HL-60 (cell line): Measurements from ENCODE around the gene TP53BP1.

Experiments used
- DNase-seq, 2 experiments: peaks; one replicate each; pipeline ENCODE4 v3.0.0-alpha.2; 2010 to 2020; ENCODE audit warnings: low read depth in 1 of 2, low spot score in 1 of 2
- H3K27ac ChIP-seq: fragments of 250-450 bp; sonication (Bioruptor Pico); replicated peaks from 2 replicates; pipeline ENCODE4 v1.5.1; 2020; ENCODE audit warnings: mild to moderate bottlenecking, moderate library complexity
- H3K27me3 ChIP-seq: fragments of 250-450 bp; sonication (Bioruptor Pico); 2 replicates; pipeline ENCODE4 v1.5.1; 2021; ENCODE audit warnings: mild to moderate bottlenecking, moderate library complexity; ENCODE audit not compliant: insufficient read depth, poor library complexity, severe bottlenecking
- H3K4me3 ChIP-seq: replicated peaks from 2 replicates; pipeline ENCODE4 v1.5.1; 2011; ENCODE audit warnings: mild to moderate bottlenecking, control low read depth, low read length; ENCODE audit not compliant: insufficient read depth
- CTCF ChIP-seq: IDR thresholded peaks from one replicate; pipeline ENCODE4 v1.5.1; 2011; ENCODE audit warnings: low read length, control low read depth, inconsistent platforms; ENCODE audit not compliant: insufficient read depth
- GABPA ChIP-seq: IDR thresholded peaks from 2 replicates; pipeline ENCODE4 v1.6.1; 2012; ENCODE audit warnings: low read depth
- POLR2AphosphoS5 ChIP-seq: IDR thresholded peaks from 2 replicates; pipeline ENCODE4 v1.6.1; 2012; ENCODE audit warnings: low read depth
- REST ChIP-seq: IDR thresholded peaks from 2 replicates; pipeline ENCODE4 v1.6.1; 2012; ENCODE audit warnings: low read depth; ENCODE audit not compliant: insufficient replicate concordance
- SPI1 ChIP-seq: IDR thresholded peaks from 2 replicates; pipeline ENCODE4 v1.6.1; 2012; ENCODE audit warnings: low read depth, mild to moderate bottlenecking, borderline replicate concordance

Gene TP53BP1

GRCh38 chr15:43510200-43511011, 17.4 kb upstream of the TP53BP1 start:
- Histone ChIP-seq H3K27me3 (no peaks in the 10 kb centered on the region), H3K27ac (peak overlapping the region; percentile 63), H3K4me3 (peak overlapping the region; percentile 82)
- TF ChIP-seq CTCF (peak; percentile 1), SPI1 (0 out of 2 replicates have a peak, but pooled peaks have one; percentile 6), GABPA (no peak), POLR2AphosphoS5 (peak; percentile 20; the same call in 1 of the 2 replicates)
- peak; percentile 97 to 98 for DNase-seq

GRCh38 chr15:43509660-43510199, 16.8 kb upstream of the TP53BP1 start:
- H3K27ac ChIP-seq: no peak overlapping the region
- H3K4me3 ChIP-seq: no peak overlapping the region
- no peak for DNase-seq
- TF ChIP-seq SPI1 (no peak), CTCF (no peak), GABPA (no peak), REST (no peak), POLR2AphosphoS5 (no peak)
- H3K27me3 ChIP-seq: no peaks in the 10 kb centered on the region

- TF ChIP-seq CTCF: no peak
- Histone ChIP-seq H3K27me3 (no peaks in the 10 kb centered on the region), H3K4me3 (no peak overlapping the region), H3K27ac (no peak overlapping the region)
- no peak for DNase-seq
Measured at GRCh38 chr15:43508991-43509659, 16.2 kb upstream of the TP53BP1 start.

- Histone ChIP-seq H3K27me3 (no peaks in the 10 kb centered on the region), H3K27ac (no peak overlapping the region), H3K4me3 (no peak overlapping the region)
- TF ChIP-seq SPI1 (no peak), POLR2AphosphoS5 (no peak), REST (no peak), GABPA (no peak), CTCF (no peak)
- no peak for DNase-seq
Measured at GRCh38 chr15:43508421-43508820, 15.5 kb upstream of the TP53BP1 start.
